ENCODE measurements around the gene MRPL12.

DNA sequence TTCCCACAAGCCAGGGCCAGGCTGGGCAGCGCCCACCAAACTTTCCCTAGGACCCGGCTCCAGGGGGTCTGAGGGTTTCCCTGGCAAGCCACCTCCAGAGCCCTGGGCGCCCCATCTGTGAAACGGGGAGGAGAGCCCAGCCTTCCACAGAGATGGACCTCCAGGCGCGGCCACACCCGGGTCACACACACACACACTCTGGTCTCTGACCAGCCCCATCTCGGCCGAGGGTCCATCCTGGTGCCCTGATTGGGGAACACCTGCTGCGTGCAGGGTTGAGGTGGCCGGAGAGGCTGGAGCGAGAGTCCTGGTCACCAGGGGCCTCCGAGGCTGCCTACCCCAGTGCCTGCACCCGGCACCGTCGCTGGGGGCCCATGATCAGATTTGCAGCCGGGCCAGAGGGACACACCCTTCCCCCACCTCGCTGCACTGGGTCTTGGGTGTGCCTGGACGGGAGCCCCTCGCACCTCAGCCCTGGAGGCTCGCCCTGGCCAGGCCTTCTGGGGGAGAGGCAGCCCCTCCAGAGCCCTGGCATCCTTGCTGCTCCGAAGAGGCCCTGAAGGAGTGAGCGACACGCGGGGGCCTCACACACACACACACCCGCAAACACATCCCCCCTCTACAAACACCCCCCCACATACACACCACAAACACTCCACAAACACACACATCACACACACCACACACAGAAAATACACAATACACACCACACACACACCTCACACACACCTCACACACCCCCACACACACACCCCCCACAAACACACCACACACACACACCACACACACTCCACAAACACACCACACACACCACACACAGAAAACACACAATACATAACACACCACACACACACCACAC lies 38.7 kb downstream of the MRPL12 start:
- TF ChIP-seq, protein P1, sequence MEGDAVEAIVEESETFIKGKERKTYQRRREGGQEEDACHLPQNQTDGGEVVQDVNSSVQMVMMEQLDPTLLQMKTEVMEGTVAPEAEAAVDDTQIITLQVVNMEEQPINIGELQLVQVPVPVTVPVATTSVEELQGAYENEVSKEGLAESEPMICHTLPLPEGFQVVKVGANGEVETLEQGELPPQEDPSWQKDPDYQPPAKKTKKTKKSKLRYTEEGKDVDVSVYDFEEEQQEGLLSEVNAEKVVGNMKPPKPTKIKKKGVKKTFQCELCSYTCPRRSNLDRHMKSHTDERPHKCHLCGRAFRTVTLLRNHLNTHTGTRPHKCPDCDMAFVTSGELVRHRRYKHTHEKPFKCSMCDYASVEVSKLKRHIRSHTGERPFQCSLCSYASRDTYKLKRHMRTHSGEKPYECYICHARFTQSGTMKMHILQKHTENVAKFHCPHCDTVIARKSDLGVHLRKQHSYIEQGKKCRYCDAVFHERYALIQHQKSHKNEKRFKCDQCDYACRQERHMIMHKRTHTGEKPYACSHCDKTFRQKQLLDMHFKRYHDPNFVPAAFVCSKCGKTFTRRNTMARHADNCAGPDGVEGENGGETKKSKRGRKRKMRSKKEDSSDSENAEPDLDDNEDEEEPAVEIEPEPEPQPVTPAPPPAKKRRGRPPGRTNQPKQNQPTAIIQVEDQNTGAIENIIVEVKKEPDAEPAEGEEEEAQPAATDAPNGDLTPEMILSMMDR (IDR thresholded peaks at IDR 0.05): no peak
- no peak for TF ChIP-seq POLR2A (IDR thresholded peaks at IDR 0.05)
